Body of pancreas (tissue), 4 donors: Measurements from ENCODE around the gene ABCB8.

ENCODE experiments used
- POLR2A ChIP-seq, 3 donors: fragments of 450-650 bp; IDR thresholded peaks; one replicate each; pipeline ENCODE4 v1.6.1; 2016; ENCODE audit warnings: antibody characterized with exemption in 3 of 3, mild to moderate bottlenecking in 2 of 3
- TF ChIP-seq, protein P1 (sequence below), 7 experiments: fragments of 450-650 bp in 4 of 7; fragments of 200-600 bp in 3 of 7; sonication (generic) in 3 of 7; IDR thresholded peaks; one replicate each; pipeline ENCODE4 v1.5.1; 2016 to 2019; ENCODE audit warnings: antibody characterized with exemption in 7 of 7

DNA sequence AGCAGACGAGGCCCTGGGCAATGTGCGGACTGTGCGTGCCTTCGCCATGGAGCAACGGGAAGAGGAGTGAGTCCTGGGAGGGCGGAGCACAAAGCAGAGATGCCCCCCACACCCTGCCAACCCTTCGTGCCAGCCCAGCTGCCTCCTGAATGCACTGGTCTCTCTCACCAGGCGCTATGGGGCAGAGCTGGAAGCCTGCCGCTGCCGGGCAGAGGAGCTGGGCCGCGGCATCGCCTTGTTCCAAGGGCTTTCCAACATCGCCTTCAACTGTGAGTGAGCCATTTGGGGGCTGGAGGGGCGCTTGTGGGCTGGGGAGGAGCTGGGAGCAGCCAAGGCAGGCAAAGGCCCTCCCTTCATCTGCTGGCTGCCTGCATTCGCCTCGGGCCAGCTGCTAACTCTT is 7.7 kb downstream of the ABCB8 start:
- TF ChIP-seq, protein P1, sequence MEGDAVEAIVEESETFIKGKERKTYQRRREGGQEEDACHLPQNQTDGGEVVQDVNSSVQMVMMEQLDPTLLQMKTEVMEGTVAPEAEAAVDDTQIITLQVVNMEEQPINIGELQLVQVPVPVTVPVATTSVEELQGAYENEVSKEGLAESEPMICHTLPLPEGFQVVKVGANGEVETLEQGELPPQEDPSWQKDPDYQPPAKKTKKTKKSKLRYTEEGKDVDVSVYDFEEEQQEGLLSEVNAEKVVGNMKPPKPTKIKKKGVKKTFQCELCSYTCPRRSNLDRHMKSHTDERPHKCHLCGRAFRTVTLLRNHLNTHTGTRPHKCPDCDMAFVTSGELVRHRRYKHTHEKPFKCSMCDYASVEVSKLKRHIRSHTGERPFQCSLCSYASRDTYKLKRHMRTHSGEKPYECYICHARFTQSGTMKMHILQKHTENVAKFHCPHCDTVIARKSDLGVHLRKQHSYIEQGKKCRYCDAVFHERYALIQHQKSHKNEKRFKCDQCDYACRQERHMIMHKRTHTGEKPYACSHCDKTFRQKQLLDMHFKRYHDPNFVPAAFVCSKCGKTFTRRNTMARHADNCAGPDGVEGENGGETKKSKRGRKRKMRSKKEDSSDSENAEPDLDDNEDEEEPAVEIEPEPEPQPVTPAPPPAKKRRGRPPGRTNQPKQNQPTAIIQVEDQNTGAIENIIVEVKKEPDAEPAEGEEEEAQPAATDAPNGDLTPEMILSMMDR (IDR thresholded peaks at IDR 0.05): no peak
- TF ChIP-seq POLR2A (IDR thresholded peaks at IDR 0.05): no peak
